H9 (cell line): ENCODE results near the gene GALNT15. TPM values are rescaled to one million over a fixed set of nuclear protein-coding genes. Genes with fewer than 3 reads are reported as not detected.

ENCODE experiments used
- DNase-seq: peaks from one replicate; pipeline ENCODE4 v3.0.0-alpha.2; 2017
- H2AFZ ChIP-seq: one replicate; pipeline ENCODE4 v1.6.1; 2013; ENCODE audit warnings: mild to moderate bottlenecking, low read length, control low read depth, moderate library complexity
- H2AK5ac ChIP-seq: 2 replicates; pipeline ENCODE4 v1.6.1; 2013; ENCODE audit warnings: low read length, control low read depth, mixed read lengths; ENCODE audit not compliant: insufficient read length
- H2BK120ac ChIP-seq: one replicate; pipeline ENCODE4 v1.6.1; 2013; ENCODE audit warnings: low read depth, mild to moderate bottlenecking, low read length, control low read depth, inconsistent platforms; ENCODE audit not compliant: poor library complexity, severe bottlenecking
- H2BK12ac ChIP-seq: 2 replicates; pipeline ENCODE4 v1.6.1; 2013; ENCODE audit warnings: low read length, control low read depth, mixed read lengths, low read depth; ENCODE audit not compliant: insufficient read length
- H2BK15ac ChIP-seq: 2 replicates; pipeline ENCODE4 v1.6.1; 2013; ENCODE audit warnings: low read depth, low read length, control low read depth
- H2BK20ac ChIP-seq: one replicate; pipeline ENCODE4 v1.6.1; 2013; ENCODE audit warnings: low read depth, mild to moderate bottlenecking, low read length, control low read depth, inconsistent platforms; ENCODE audit not compliant: poor library complexity, severe bottlenecking
- H2BK5ac ChIP-seq: 2 replicates; pipeline ENCODE4 v1.6.1; 2013; ENCODE audit warnings: low read length, control low read depth, mixed read lengths; ENCODE audit not compliant: insufficient read length
- H3K14ac ChIP-seq: 2 replicates; pipeline ENCODE4 v1.6.1; 2013; ENCODE audit warnings: low read length, control low read depth; ENCODE audit not compliant: insufficient read depth
- H3K18ac ChIP-seq: 2 replicates; pipeline ENCODE4 v1.6.1; 2013; ENCODE audit warnings: low read depth, mild to moderate bottlenecking, mixed read lengths, low read length, control low read depth; ENCODE audit not compliant: insufficient read length
- H3K23ac ChIP-seq: 2 replicates; pipeline ENCODE4 v1.6.1; 2013; ENCODE audit warnings: low read length, control low read depth, mixed read lengths, low read depth; ENCODE audit not compliant: insufficient read length
- H3K23me2 ChIP-seq: 2 replicates; pipeline ENCODE4 v1.6.1; 2013; ENCODE audit warnings: low read depth, mild to moderate bottlenecking, mixed read lengths, low read length, control low read depth; ENCODE audit not compliant: insufficient read length, poor library complexity, severe bottlenecking
- H3K27ac ChIP-seq: 2 replicates; pipeline ENCODE4 v1.5.1; 2013; ENCODE audit warnings: low read length, control low read depth, mixed read lengths, low read depth; ENCODE audit not compliant: insufficient read length
- H3K27me3 ChIP-seq: 2 replicates; pipeline ENCODE4 v1.6.1; 2013; ENCODE audit warnings: low read length, control low read depth, inconsistent platforms; ENCODE audit not compliant: insufficient read depth
- H3K4ac ChIP-seq: 2 replicates; pipeline ENCODE4 v1.6.1; 2013; ENCODE audit warnings: low read depth, mild to moderate bottlenecking, control low read depth, inconsistent platforms, low read length, moderate library complexity
- H3K4me1 ChIP-seq: 2 replicates; pipeline ENCODE4 v1.6.1; 2013; ENCODE audit warnings: low read length, control low read depth, inconsistent platforms; ENCODE audit not compliant: insufficient read depth
- H3K4me2 ChIP-seq: 2 replicates; pipeline ENCODE4 v1.6.1; 2013; ENCODE audit warnings: low read length, control low read depth, mixed read lengths; ENCODE audit not compliant: insufficient read length, insufficient read depth
- H3K56ac ChIP-seq: 2 replicates; pipeline ENCODE4 v1.6.1; 2013; ENCODE audit warnings: low read depth, mild to moderate bottlenecking, mixed read lengths, low read length, control low read depth; ENCODE audit not compliant: insufficient read length
- H3K79me1 ChIP-seq: 2 replicates; pipeline ENCODE4 v1.6.1; 2013; ENCODE audit warnings: low read depth, mild to moderate bottlenecking, moderate library complexity, low read length, control low read depth, inconsistent platforms; ENCODE audit not compliant: insufficient read depth, poor library complexity, severe bottlenecking
- H3K79me2 ChIP-seq: 2 replicates; pipeline ENCODE4 v1.6.1; 2013; ENCODE audit warnings: low read length, control low read depth, inconsistent platforms; ENCODE audit not compliant: insufficient read depth
- H3K9ac ChIP-seq: 2 replicates; pipeline ENCODE4 v1.6.1; 2013; ENCODE audit warnings: low read length, control low read depth, mixed read lengths; ENCODE audit not compliant: insufficient read length; ENCODE audit errors: extremely low read depth
- H3K9me3 ChIP-seq: one replicate; pipeline ENCODE4 v1.6.1; 2013; ENCODE audit warnings: low read depth, low read length, inconsistent platforms; ENCODE audit not compliant: control insufficient read depth
- H3T11ph ChIP-seq: one replicate; pipeline ENCODE4 v1.6.1; 2013; ENCODE audit warnings: mild to moderate bottlenecking, low read length, control low read depth, inconsistent platforms
- H4K20me1 ChIP-seq: one replicate; pipeline ENCODE4 v1.6.1; 2013; ENCODE audit not compliant: control insufficient read depth, insufficient read length, insufficient read depth
- H4K5ac ChIP-seq: 2 replicates; pipeline ENCODE4 v1.6.1; 2013; ENCODE audit warnings: low read depth, mild to moderate bottlenecking, mixed read lengths, low read length, control low read depth; ENCODE audit not compliant: insufficient read length
- H4K8ac ChIP-seq: replicated peaks from 2 replicates; pipeline ENCODE4 v1.6.1; 2013; ENCODE audit warnings: low read length, control low read depth, mixed read lengths, low read depth; ENCODE audit not compliant: insufficient read length
- H4K91ac ChIP-seq: 2 replicates; pipeline ENCODE4 v1.6.1; 2013; ENCODE audit warnings: low read depth, mild to moderate bottlenecking, moderate library complexity, mixed read lengths, low read length, control low read depth; ENCODE audit not compliant: insufficient read length
- H3K27ac Mint-ChIP-seq, 3 experiments: 2 replicates in 2 of 3; 3 replicates in 1 of 3; pipeline ENCODE4 v1.8.0; 2020 to 2021; ENCODE audit warnings: mixed read lengths in 3 of 3, mild to moderate bottlenecking in 1 of 3, moderate library complexity in 1 of 3
- H3K27me3 Mint-ChIP-seq: 2 replicates; pipeline ENCODE4 v1.8.0; 2021; ENCODE audit warnings: low read depth, mild to moderate bottlenecking, moderate library complexity, mixed read lengths
- H3K36me3 Mint-ChIP-seq, 3 experiments: 2 replicates in 2 of 3; 3 replicates in 1 of 3; pipeline ENCODE4 v1.8.0; 2020 to 2021; ENCODE audit warnings: low read depth in 3 of 3, mixed read lengths in 3 of 3; ENCODE audit not compliant: insufficient read depth in 1 of 3
- H3K4me1 Mint-ChIP-seq, 2 experiments: 2 replicates each; pipeline ENCODE4 v1.8.0; 2020; ENCODE audit warnings: mixed read lengths in 2 of 2
- H3K4me3 Mint-ChIP-seq, 2 experiments: 2 replicates in 1 of 2; 3 replicates in 1 of 2; pipeline ENCODE4 v1.8.0; 2020 to 2021; ENCODE audit warnings: mild to moderate bottlenecking in 2 of 2, mixed read lengths in 2 of 2, moderate library complexity in 1 of 2
- H3K9me3 Mint-ChIP-seq, 2 experiments: 2 replicates in 1 of 2; 3 replicates in 1 of 2; pipeline ENCODE4 v1.8.0; 2020; ENCODE audit warnings: mild to moderate bottlenecking in 2 of 2, mixed read lengths in 2 of 2, moderate library complexity in 1 of 2
- WGBS: extraction: QIAGEN DNeasy Blood & Tissue Kit; methylation state at CpG from one replicate; pipeline ENCODE4 v1.1.7; 2013; ENCODE audit warnings: missing lambda C conversion rate, low lambda C conversion rate, mixed read lengths; ENCODE audit not compliant: insufficient read length; ENCODE audit errors: extremely low coverage; 5-methylcytosine and 5-hydroxymethylcytosine counted together
- total RNA-seq: library from RNA; stranded (reverse); gene quantifications from 2 replicates; pipeline ENCODE4 v1.2.1, GENCODE V29; 2021
- TF ChIP-seq, protein P1 (sequence below): fragments of 200-600 bp; sonication (generic); conservative IDR thresholded peaks from 3 replicates; pipeline ENCODE4 v1.8.0; 2021; ENCODE audit warnings: antibody characterized with exemption, mild to moderate bottlenecking

GALNT15 gene
- total RNA-seq, 1 experiment from 2014 or later = 0.04 TPM

DNA sequence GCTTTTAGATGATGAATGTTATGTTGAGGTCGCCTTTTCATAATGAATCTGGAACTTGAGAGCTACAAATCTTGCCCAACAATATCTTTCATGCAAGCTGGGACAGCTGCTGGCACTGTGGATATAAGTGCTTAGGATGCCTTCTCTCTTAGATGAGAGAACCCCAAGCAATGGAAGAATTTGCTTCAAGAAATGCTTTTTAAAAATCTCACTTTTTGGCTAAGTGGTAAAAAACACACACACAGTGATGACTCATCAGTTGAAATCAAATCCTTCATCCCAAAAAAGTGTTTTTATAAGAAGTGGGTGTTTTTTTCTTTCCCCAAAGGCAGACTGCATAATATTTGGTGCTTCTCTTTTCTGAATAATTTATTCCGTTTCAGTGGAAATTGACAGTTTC is 38.4 kb upstream of the GALNT15 start:
- no peaks in the 10 kb centered on the region for H3K9me3 ChIP-seq
- peaks cover 5 to 6% of the 10 kb centered on the region in 2 experiments; a peak in 2 of 4 replicates for H3K4me1 Mint-ChIP-seq
- no peaks in the 10 kb centered on the region for H4K20me1 ChIP-seq
- H2BK12ac ChIP-seq = no peak overlapping the region
- H3K27ac ChIP-seq = no peak overlapping the region
- no peak overlapping the region for H3K23ac ChIP-seq
- H3K4ac ChIP-seq = no peak overlapping the region
- H2BK120ac ChIP-seq = no peak overlapping the region
- H2BK15ac ChIP-seq = no peak overlapping the region
- no peaks in the 10 kb centered on the region for H3K27me3 ChIP-seq
- H3K56ac ChIP-seq = no peak overlapping the region
- H2AFZ ChIP-seq = no peak overlapping the region
- no peak overlapping the region for H3K4me2 ChIP-seq
- H3K36me3 Mint-ChIP-seq = no peaks in the 10 kb centered on the region; a peak in 1 of 7 replicates
- no peaks in the 10 kb centered on the region for H3K4me1 ChIP-seq
- H3K9ac ChIP-seq = no peak overlapping the region
- no peak overlapping the region for H2BK5ac ChIP-seq
- DNase-seq = no peak
- H3K9me3 Mint-ChIP-seq = peaks cover 6 to 7% of the 10 kb centered on the region in 2 experiments; a peak in 3 of 5 replicates
- no peak overlapping the region for H4K5ac ChIP-seq
- no peak overlapping the region for H3K27ac Mint-ChIP-seq
- no peak overlapping the region for H2AK5ac ChIP-seq
- H3K18ac ChIP-seq = no peak overlapping the region
- no CpG with 5 or more reads among the region's 2 CpGs for WGBS
- H3K79me1 ChIP-seq = no peaks in the 10 kb centered on the region
- TF ChIP-seq, protein P1, sequence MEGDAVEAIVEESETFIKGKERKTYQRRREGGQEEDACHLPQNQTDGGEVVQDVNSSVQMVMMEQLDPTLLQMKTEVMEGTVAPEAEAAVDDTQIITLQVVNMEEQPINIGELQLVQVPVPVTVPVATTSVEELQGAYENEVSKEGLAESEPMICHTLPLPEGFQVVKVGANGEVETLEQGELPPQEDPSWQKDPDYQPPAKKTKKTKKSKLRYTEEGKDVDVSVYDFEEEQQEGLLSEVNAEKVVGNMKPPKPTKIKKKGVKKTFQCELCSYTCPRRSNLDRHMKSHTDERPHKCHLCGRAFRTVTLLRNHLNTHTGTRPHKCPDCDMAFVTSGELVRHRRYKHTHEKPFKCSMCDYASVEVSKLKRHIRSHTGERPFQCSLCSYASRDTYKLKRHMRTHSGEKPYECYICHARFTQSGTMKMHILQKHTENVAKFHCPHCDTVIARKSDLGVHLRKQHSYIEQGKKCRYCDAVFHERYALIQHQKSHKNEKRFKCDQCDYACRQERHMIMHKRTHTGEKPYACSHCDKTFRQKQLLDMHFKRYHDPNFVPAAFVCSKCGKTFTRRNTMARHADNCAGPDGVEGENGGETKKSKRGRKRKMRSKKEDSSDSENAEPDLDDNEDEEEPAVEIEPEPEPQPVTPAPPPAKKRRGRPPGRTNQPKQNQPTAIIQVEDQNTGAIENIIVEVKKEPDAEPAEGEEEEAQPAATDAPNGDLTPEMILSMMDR = no peak
- H3K14ac ChIP-seq = no peak overlapping the region
- H3K27me3 Mint-ChIP-seq = peaks cover 6% of the 10 kb centered on the region
- H2BK20ac ChIP-seq = no peak overlapping the region
- no peaks in the 10 kb centered on the region for H3K79me2 ChIP-seq
- H3K4me3 Mint-ChIP-seq = no peak overlapping the region
- no peak overlapping the region for H3T11ph ChIP-seq
- no peak overlapping the region for H4K8ac ChIP-seq
- no peak overlapping the region for H4K91ac ChIP-seq
- H3K23me2 ChIP-seq = no peaks in the 10 kb centered on the region
